NCI-H2081 (cell line): ENCODE measurements around the gene E2F1.
"Not testable (repeated sequence)": the region's sequence is repeated elsewhere in the genome, so short reads cannot be mapped to it uniquely, and the experiment has no call there.

Source experiments
- DNase-seq, 2 experiments: peaks; one replicate each; lab custom pipeline; 2025; lab: John Stamatoyannopoulos, UW

Gene E2F1

GRCh38 chr20:33645072-33645358 lies 41.2 kb downstream of the E2F1 start:
- no peak for DNase-seq

- no peak for DNase-seq
Measured at GRCh38 chr20:33644313-33645071, 41.7 kb downstream of the E2F1 start.

GRCh38 chr20:33640287-33640686 lies 45.9 kb downstream of the E2F1 start:
- no peak for DNase-seq

GRCh38 chr20:33636776-33637175 lies 49.4 kb downstream of the E2F1 start:
- DNase-seq = no peak

- DNase-seq = peak in 1 of 2 experiments; percentile 20
Measured at GRCh38 chr20:33635341-33635740, 50.8 kb downstream of the E2F1 start.

GRCh38 chr20:33631910-33632309 lies 54.3 kb downstream of the E2F1 start:
- DNase-seq = not testable (repeated sequence)

- DNase-seq = no peak
Measured at GRCh38 chr20:33630507-33630906, 55.7 kb downstream of the E2F1 start.

GRCh38 chr20:33629979-33630378 lies 56.2 kb downstream of the E2F1 start:
- DNase-seq = no peak

GRCh38 chr20:33629533-33629932 lies 56.7 kb downstream of the E2F1 start:
- no peak for DNase-seq

- no peak for DNase-seq
Measured at GRCh38 chr20:33627577-33628216, 58.5 kb downstream of the E2F1 start.

GRCh38 chr20:33626190-33626589 lies 60.0 kb downstream of the E2F1 start:
- no peak for DNase-seq
